GM04504 (cell line): ENCODE measurements around the gene ADGRD2.
"Not testable (repeated sequence)": the region's sequence is repeated elsewhere in the genome, so short reads cannot be mapped to it uniquely, and the experiment has no call there.

Experiments used
- DNase-seq: peaks from one replicate; pipeline ENCODE4 v3.0.0-alpha.2; 2012; ENCODE audit warnings: low read depth

Gene ADGRD2

DNA sequence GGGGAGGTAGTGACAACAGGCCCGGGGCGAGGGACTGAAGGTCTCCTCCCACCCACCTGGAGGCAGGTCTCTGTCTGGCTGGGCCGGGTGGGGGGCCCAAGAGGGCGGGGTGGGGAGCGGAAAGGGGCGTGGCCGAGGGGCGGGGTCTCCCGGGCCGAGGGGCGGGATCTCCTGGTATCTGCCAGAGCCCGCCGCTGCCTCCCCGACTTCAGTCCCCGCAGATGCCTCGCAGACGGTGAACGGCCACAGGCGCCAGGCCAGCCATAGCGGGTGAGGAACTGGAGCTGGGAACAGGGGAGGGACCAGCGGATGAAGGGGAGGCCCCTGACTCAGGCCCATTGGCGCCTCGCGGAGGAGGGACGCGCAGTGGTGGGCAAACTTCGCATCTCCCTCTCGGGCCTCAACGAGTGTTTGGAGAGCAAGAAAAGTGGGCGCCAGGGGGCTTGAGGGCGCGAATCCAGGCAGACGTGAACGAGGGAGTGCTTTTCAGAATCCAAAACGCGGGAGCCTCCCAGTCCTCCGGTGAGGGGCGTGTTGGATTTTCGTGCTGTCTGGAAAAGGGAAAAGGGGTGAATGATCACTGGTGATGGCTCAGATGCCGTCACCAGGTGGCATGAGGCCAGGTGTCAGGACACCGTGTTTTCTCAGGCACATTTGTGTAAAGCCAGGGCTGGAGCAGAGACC, at the start of gene ADGRD2:
TSS of gene ADGRD2 (plus strand) at position 211 of the 684 bp plus-strand sequence. CDS start 1,216 bp downstream, outside the sequence.
- no peak for DNase-seq

- DNase-seq: no peak
Observed at GRCh38 chr9:124403246-124403645, 47.0 kb upstream of the ADGRD2 start.

DNA sequence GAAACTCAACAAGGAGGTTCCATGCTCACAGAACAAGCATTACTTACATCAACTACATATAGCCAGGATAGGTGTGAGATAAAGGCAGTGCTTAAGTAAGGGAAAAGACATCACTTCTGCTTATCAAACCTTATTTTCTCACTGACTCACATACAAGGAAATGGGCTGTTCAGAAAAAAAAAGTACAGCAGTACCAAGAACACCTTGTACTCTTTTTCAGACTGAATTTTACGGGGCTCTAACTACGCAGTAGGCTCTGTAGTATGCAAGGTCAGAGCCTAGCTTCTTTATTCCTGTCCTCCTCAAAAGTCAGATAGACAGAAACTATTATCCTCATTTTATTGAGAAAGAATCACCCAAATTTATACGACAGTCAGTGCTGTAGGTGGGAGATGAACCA, 40.8 kb upstream of the ADGRD2 start:
- no peak for DNase-seq

- DNase-seq: no peak
Observed at GRCh38 chr9:124410321-124410913, 39.8 kb upstream of the ADGRD2 start.

GRCh38 chr9:124411514-124412227, 38.6 kb upstream of the ADGRD2 start:
- no peak for DNase-seq

DNA sequence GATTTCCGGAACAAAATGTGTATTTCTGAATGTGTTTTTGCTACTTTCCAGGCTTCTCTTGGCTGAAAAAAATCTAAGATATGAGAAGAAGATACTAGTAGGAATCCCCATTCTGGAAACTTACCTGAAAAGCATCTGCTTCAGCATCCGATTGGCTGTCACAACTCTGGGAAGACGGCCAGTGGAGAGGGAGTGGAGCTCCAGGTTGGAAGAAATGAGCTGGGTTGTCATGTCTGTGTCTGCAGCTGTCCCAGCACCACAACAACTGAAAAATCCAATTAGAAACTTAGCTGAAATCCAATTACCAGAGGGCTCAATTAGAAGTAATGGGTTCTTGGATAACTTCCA, 38.0 kb upstream of the ADGRD2 start:
- no peak for DNase-seq

DNA sequence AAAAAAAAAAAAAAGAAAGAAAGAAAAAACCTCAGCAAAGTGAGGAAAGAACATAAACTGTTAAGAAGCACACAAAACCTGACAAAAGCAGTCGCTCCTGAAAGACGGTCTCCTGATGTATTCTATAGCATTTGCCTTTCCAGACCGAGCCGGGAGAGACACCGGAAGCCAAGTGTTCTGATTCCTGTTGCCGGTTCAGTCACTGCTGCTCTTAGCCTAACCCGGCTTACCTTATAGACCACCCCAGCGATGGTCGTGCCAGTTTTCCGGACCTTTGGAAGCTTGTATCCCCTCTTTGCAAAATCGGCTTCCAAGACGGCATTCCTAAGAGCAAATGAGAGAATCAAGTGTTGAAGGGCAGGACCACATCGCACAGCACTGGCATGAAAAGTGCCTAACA, 35.6 kb upstream of the ADGRD2 start:
- no peak for DNase-seq

DNA sequence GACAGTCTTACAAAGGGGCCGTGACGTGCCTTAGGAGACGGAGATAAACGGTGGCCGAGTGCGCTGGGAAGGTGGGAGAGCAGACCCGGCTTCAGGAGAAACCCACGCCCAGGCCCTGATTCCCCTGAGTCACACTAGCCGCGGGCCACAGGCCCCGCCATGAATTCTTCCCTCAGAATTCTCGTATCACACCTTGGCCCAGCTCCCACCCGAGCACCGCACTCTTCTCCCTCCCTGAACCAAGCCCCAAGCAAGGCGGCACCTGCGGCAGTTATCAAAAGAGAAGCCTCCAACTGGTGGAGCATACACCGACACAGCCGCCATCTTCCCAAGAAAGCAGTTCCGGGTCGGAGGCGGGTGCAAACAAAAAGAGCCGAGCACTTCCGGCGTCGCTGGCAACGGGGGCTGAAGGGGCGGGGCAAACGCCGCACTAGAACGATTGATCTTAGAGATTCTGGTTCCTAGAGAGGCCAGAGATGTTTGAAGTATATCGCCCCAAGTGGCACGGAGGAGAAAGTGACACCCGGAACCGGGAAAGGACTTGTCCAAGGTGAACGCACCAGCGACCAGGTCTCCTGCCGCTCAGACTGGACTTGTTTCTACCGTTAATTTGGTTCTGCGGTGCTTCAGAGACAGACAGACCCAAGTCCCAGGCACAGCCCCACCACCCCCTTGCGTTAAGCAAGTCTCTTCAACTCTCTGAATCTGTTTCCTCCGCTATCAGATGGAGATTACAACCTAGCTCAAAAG, 35.0 kb upstream of the ADGRD2 start, which contains the start of gene PSMB7:
TSS of gene PSMB7 (minus strand) at position 341 of the 750 bp plus-strand sequence. CDS start at position 324, 17 bp downstream.
- DNase-seq: peak; percentile 87

DNA sequence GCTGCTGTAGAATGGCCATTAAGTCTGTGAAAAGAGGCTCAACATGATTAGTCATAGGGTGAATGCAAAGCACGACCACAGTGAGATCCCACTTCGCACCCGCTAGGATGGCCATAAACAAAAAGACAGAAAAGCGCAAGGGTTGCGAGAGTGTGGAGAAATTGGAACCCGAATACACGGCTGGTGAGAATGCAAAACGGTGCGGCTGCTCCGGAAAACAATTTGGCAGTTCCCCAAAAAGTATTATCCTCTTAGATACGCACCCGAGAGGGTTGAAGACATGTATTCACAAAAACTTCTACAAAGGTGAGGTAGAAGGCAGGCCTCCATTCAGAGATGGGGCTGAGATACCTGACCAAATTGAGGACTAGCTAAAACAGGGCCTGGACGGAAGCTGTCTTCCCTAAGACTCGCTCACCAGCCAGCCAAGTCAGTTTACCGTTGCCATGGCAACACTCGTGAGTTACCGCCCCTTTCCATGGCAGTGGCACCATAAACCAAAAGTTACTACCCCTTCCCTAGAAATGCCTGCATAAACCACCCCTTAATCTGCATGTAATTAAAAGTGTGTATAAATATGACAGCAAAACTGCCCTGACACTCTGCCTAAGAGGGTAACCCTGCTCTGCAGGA, 34.3 kb upstream of the ADGRD2 start:
- no peak for DNase-seq

GRCh38 chr9:124419832-124420489, 30.3 kb upstream of the ADGRD2 start:
- DNase-seq: no peak

DNA sequence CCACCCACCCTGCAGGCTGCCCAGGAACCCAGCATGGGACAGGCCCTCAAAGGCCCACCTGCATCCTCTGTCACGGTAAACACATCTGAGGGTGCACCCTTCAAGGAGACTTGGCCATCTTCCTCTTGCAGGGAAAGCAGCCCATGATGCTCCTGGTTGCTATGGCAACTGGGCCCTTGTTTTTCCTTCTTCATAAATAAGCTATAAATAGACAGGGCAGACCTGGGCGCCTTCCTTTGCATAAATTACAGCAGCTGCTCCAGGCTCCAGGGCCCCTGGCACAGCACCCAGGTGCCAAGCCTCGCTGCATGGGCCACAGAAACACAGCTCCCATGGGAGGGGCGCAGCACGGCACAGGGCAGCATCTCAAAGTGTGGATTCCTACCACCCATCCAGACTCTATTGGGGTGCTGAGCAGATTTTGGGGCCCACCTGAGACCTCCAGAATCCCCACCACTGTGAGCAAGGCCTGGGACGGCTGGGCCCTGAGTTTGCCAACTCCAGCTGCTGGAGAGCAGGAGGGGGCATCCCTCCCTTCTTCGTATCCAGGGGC, 29.2 kb upstream of the ADGRD2 start:
- DNase-seq: no peak

- DNase-seq: no peak
Observed at GRCh38 chr9:124423155-124423554, 27.1 kb upstream of the ADGRD2 start.

DNA sequence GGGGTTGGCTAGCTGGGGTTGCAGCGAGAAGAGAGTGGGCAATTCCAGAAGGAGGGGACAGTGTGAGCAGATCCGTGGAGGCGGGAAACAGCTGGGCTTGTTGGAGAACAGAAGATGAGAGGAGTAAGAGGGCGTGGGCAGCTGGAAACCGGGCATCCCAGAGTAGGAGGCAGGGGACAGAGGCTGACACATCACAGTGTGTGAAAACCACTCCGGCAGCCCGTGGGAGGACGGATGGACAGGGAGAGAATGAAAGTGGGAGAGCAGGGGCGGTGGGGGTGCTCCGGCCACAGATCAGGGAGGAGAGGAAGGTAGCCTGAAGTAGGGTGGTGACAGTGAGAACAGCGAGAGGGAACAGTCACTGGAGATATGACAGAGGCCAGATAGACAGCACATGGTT, 26.7 kb upstream of the ADGRD2 start:
- DNase-seq: no peak

DNA sequence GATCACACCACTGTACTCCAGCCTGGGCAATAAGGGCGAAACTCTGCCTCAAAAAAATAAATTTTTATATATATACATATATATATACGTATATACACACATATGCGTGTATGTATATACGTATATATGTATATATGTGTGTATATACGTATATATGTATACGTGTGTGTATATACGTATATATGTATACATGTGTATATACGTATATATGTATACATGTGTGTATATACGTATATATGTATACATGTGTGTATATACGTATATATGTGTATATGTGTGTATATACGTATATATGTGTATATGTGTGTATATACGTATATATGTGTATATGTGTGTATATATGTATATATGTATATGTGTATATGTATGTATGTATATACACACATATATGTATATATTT, 24.5 kb upstream of the ADGRD2 start:
- DNase-seq: not testable (repeated sequence)

- no peak for DNase-seq
Observed at GRCh38 chr9:124426361-124426760, 23.9 kb upstream of the ADGRD2 start.

GRCh38 chr9:124427281-124427680, 23.0 kb upstream of the ADGRD2 start:
- no peak for DNase-seq

DNA sequence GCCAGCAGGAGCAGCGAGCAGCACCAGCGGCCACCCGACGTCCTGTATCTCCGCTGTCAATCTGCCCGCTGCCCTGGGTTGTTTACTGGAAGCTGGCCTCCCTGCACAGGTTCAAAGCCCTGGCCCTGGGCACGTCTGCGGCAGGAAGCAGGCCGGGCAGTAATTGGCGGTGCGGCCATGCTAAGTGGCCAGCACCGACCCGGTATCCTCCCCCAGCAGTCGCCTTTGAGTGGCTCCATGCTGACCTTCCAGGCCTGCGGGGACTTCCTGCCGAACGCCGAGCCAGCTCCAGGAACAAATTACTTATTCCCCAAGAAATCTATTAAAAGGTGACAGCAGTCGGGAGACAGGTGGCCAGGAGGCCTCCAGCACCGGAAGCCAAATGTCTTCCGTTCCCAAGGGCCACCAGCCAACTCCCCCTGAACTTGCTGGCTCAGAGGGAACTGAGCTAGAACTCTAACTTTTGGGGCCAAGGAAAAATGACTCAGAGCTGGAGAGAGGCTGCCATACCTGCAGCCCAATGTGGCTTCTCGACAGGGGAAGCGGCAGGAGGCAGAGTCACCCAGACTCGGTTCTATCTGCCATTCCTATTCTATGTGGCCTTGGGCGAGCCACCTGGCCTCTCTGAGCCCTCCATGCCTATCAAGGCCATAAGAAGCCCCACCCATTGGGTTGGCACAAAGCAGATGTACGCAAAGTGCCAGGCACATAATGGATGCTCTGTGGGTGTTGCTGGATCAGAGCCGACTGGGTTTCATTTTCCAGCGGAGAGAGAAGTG, 21.3 kb upstream of the ADGRD2 start:
- no peak for DNase-seq

DNA sequence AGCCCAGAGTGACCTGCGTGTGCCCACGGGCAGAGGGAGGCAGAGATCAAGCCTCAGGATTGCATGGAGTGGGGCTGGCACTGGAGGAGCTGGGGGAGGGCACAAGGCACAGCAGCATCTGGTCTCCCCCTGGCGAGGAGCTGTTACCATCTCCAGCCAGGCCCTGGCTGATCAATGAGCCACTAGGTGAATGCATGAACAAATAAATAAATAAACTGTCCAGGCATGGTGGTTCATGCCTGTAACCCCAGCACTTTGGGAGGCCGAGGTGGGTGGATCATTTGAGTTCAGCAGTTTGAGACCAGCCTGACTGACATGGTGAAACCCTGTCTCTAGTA, 20.8 kb upstream of the ADGRD2 start:
- DNase-seq: no peak

GRCh38 chr9:124436320-124436719, 13.9 kb upstream of the ADGRD2 start:
- DNase-seq: no peak

DNA sequence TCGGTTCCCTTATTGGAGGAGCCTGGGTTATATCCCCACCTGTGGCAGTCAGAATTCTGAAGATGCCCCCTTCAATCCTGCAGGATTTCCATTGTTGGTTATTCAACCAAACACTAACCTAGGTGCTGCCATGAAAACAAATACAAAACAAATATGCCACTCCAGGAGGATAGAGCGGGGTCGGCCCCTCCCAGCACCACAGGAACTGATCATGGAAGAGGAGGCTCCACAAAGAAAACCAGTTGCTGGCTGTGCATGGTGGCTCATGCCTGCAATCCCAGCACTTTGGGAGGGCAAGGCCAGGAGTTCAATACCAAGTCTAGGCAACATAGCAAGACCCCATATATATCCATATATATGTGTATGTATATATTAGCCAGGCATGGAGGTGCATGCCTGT, 13.2 kb upstream of the ADGRD2 start:
- no peak for DNase-seq

- DNase-seq: no peak
Observed at GRCh38 chr9:124438091-124438490, 12.2 kb upstream of the ADGRD2 start.
